ENCODE measurements around the gene CLCN3.

The CLCN3 gene

DNA sequence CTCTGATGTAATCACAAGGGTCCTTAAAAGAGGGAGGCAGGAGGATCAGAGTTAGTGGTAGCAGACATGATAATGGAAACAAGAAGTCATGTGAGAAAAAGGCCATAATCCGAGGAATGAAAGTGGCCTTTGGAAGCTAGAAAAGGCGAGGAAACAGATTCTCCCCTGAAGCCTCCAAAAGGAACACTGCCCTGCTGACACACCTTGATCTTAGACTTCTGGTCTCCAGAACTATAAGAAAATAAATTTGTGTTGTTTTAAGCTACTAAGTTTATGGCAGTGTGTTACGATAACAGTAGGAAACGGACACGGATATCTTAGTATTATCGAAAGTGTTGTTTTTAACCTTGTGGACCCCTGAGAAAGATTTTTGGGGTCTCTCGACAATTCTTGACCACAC is 24.4 kb downstream of the CLCN3 start:
- Mint-ChIP-seq H3K4me3 (no peak overlapping the region), H3K9me3 (no peaks in the 10 kb centered on the region), H3K27me3 (ENCODE audit: low read depth) (no peaks in the 10 kb centered on the region), H3K4me1 (peaks cover 11% of the 10 kb centered on the region), H3K27ac (no peak overlapping the region), H3K36me3 (ENCODE audit: low read depth) (peaks cover 32% of the 10 kb centered on the region)
- TF ChIP-seq, protein P1, sequence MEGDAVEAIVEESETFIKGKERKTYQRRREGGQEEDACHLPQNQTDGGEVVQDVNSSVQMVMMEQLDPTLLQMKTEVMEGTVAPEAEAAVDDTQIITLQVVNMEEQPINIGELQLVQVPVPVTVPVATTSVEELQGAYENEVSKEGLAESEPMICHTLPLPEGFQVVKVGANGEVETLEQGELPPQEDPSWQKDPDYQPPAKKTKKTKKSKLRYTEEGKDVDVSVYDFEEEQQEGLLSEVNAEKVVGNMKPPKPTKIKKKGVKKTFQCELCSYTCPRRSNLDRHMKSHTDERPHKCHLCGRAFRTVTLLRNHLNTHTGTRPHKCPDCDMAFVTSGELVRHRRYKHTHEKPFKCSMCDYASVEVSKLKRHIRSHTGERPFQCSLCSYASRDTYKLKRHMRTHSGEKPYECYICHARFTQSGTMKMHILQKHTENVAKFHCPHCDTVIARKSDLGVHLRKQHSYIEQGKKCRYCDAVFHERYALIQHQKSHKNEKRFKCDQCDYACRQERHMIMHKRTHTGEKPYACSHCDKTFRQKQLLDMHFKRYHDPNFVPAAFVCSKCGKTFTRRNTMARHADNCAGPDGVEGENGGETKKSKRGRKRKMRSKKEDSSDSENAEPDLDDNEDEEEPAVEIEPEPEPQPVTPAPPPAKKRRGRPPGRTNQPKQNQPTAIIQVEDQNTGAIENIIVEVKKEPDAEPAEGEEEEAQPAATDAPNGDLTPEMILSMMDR (IDR thresholded peaks at IDR 0.05; ENCODE audit: unreplicated experiment in 3 of 3): no peak

DNA sequence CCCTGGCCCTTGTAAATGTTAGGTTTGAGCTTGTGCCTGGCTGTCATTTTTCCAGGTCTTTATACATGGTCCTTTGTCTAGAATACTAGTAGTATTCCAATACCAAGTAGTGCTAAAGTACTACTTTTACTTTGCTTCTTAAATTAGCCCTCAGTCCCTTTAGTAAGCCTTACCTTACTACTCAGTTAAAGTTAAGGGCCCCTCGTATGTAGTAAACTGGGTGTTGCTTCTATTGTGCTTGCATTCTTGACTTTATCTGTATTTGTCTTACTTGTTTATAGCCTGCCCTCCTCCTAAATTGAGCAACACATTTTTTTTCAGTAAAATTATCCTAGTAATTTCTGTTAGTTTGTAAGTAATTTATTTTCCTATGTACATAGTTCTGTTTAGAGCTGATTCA is 25.2 kb downstream of the CLCN3 start:
- Mint-ChIP-seq H3K4me3 (no peak overlapping the region), H3K4me1 (peaks cover 15% of the 10 kb centered on the region), H3K36me3 (ENCODE audit: low read depth) (peaks cover 23% of the 10 kb centered on the region), H3K9me3 (no peaks in the 10 kb centered on the region), H3K27me3 (ENCODE audit: low read depth) (no peaks in the 10 kb centered on the region), H3K27ac (no peak overlapping the region)
- TF ChIP-seq, protein P1 (IDR thresholded peaks at IDR 0.05; ENCODE audit: unreplicated experiment in 3 of 3): no peak

DNA sequence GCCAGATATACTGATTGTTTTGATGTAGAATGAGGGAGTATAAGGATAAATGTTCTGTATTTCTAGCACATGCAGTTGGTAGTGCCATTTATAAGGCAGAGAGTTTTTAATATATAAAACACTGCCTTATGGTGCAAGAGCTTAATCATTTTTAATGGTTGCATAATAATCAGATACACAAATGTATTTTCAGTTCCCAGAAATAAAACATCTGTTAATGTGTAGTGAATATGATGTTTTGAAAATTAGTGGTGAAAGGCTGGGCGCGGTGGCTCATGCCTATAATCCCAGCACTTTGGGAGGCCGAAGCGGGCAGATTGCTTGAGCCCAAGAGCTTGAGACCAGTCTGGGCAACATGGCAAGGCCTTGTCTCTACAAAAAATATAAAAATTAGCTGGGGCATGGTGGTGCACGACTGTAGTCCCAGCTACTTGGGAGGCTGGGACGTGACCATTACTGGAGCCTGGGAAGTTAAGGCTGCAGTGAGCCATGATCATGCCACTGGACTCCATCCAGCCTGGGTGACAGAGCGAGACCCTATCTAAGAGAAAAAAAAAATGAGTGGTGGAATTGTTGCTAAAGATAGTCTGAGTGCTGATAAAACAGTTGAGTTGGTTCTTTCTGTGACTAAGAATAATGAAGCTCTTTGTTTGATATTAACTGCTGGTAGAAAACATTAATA is 29.3 kb downstream of the CLCN3 start:
- Mint-ChIP-seq H3K36me3 (ENCODE audit: low read depth) (peaks cover 23% of the 10 kb centered on the region), H3K27me3 (ENCODE audit: low read depth) (no peaks in the 10 kb centered on the region), H3K4me1 (peaks cover 18% of the 10 kb centered on the region), H3K4me3 (no peak overlapping the region), H3K27ac (peak overlapping the region; percentile 51 to 61 (median 54)), H3K9me3 (no peaks in the 10 kb centered on the region)
- TF ChIP-seq, protein P1 (IDR thresholded peaks at IDR 0.05; ENCODE audit: unreplicated experiment in 3 of 3): no peak

DNA sequence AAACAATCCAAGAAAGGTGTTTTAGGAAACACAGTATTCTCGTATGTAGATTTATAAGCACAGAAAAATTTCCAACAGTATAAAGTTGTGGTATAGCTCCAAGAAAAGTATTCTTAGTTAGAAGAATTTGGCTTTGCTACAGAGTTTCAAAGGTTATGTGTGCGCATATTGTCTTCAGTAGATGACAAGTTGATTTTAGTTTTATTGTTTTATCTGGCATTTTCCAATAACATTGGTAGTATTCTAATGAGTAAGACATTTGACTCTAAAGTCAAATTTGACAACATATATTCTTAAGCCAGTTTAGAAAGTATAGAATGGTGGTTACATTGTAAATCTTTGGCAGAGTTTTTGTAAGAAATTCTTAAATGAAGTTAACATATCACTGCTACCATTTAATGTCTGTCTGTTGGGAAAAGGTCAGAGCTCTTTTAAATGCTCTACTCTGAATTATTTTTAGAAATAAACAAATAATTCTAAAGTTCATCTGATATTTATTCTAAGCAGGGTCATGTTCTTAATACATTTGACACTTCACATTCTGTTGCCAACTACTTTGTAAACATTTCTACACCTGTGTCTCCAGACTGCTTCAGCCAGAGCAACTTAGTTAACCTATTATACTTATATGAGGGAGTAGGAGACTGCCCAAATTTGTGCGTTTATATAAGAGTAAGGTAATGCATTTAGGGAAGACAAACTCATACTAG is 30.0 kb downstream of the CLCN3 start:
- H3K36me3 Mint-ChIP-seq (ENCODE audit: low read depth): peaks cover 23% of the 10 kb centered on the region
- H3K4me1 Mint-ChIP-seq: peaks cover 18% of the 10 kb centered on the region
- TF ChIP-seq, protein P1 (IDR thresholded peaks at IDR 0.05; ENCODE audit: unreplicated experiment in 3 of 3): no peak
- no peaks in the 10 kb centered on the region for H3K27me3 Mint-ChIP-seq (ENCODE audit: low read depth)
- no peak overlapping the region for H3K4me3 Mint-ChIP-seq
- H3K27ac Mint-ChIP-seq: peak overlapping the region in 2 of 3 experiments; percentile 51 to 61
- H3K9me3 Mint-ChIP-seq: no peaks in the 10 kb centered on the region

DNA sequence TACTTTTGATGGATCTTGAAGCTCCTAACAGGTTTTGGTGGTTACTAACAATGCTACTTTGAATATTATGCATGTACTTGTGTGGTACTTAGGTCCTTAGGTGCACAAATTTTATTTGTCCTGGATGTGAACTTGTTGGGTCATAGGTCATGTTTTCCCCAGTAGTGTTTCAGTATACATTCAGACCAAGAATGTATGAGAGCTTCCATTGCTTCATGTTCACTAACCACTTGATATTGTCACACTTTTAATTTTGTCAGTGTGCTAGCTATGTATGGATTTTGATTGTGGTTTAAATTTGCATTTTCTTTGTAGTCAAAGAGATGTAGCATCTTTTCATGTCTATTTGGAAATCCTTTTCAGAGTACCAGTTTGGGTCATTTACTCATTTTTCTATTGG is 32.2 kb downstream of the CLCN3 start:
- H3K27me3 Mint-ChIP-seq (ENCODE audit: low read depth): no peaks in the 10 kb centered on the region
- H3K4me1 Mint-ChIP-seq: peaks cover 18% of the 10 kb centered on the region
- no peaks in the 10 kb centered on the region for H3K9me3 Mint-ChIP-seq
- no peak overlapping the region for H3K4me3 Mint-ChIP-seq
- peaks cover 18% of the 10 kb centered on the region for H3K36me3 Mint-ChIP-seq (ENCODE audit: low read depth)
- H3K27ac Mint-ChIP-seq: no peak overlapping the region
- TF ChIP-seq, protein P1 (IDR thresholded peaks at IDR 0.05; ENCODE audit: unreplicated experiment in 3 of 3): no peak

Measured in nephron (organoid).